K562 (cell line): ENCODE data around the gene ZNF189. TPM values are rescaled to one million over a fixed set of nuclear protein-coding genes. Genes with fewer than 3 reads are reported as not detected.

Source experiments
- ATAC-seq: fragments of 200-7000 bp; cut with Tn5 transposase; 3 replicates; pipeline ENCODE4 v1.9.1; 2020; ENCODE audit warnings: moderate library complexity
- BruUV-seq: library from RNA; stranded (reverse); fragments of 400-500 nt; replicated peaks from 2 replicates; lab custom pipeline; 2021; lab: Mats Ljungman, UMichigan
- CTCF ChIA-PET: fragments of 300-600 bp; formaldehyde crosslinking; extraction: SDS; loops from one replicate; lab custom pipeline; 2021; ENCODE audit warnings: low intra/inter-chr PET ratio; lab: Yijun Ruan, JAX
- POLR2A ChIA-PET: fragments of 300-600, 350-650 bp; sonication (Branson Sonifier 250); formaldehyde crosslinking; extraction: SDS; loops from one replicate; lab custom pipeline; 2021; ENCODE audit warnings: antibody characterized with exemption, inconsistent platforms; lab: Yijun Ruan, JAX
- DNase-seq, 4 experiments: peaks; one replicate each; pipeline versions ENCODE4 v3.0.0 to v3.0.0-alpha.2; 2011 to 2018; ENCODE audit warnings: low spot score in 3 of 4, mixed read lengths in 3 of 4; ENCODE audit errors: extremely low read depth in 1 of 4
- FAIRE-seq: peaks from 2 replicates; lab custom pipeline; 2011; peaks lifted over from hg19 to GRCh38; lab: Jason Lieb, UNC
- H2AFZ ChIP-seq: 2 replicates; pipeline ENCODE4 v1.6.0; 2011; ENCODE audit warnings: low read depth, low read length, control low read depth, inconsistent platforms
- H3K27ac ChIP-seq: fragments of 200-600 bp; 3 replicates; pipeline ENCODE4 v1.8.0; 2011; ENCODE audit warnings: low read depth, mild to moderate bottlenecking, control low read depth, inconsistent platforms, low read length, moderate library complexity, mixed read lengths; ENCODE audit errors: extremely low read depth
- H3K27me3 ChIP-seq, 2 experiments: fragments of 300-600 bp in 1 of 2; 2 replicates in 1 of 2; 3 replicates in 1 of 2; pipeline versions ENCODE4 v1.6.0 to v1.8.0; 2011; ENCODE audit warnings: inconsistent platforms in 2 of 2, low read length in 2 of 2, mild to moderate bottlenecking in 1 of 2, mixed read lengths in 1 of 2, moderate library complexity in 1 of 2; ENCODE audit not compliant: control insufficient read depth in 2 of 2, insufficient read depth in 2 of 2
- H3K36me3 ChIP-seq: fragments of 300-600 bp; 3 replicates; pipeline ENCODE4 v1.8.0; 2011; ENCODE audit warnings: mild to moderate bottlenecking, low read length, inconsistent platforms; ENCODE audit not compliant: control insufficient read depth, insufficient read depth
- H3K4me1 ChIP-seq, 2 experiments: fragments of 200-600 bp in 1 of 2; replicated peaks in 1 of 2; 2 replicates in 1 of 2; 3 replicates in 1 of 2; pipeline versions ENCODE4 v1.5.1 to v1.8.0; 2011; ENCODE audit warnings: inconsistent platforms in 2 of 2, low read length in 2 of 2, mild to moderate bottlenecking in 1 of 2, mixed read lengths in 1 of 2, moderate library complexity in 1 of 2; ENCODE audit not compliant: control insufficient read depth in 2 of 2, insufficient read depth in 2 of 2
- H3K4me2 ChIP-seq: 2 replicates; pipeline ENCODE4 v1.6.1; 2011; ENCODE audit warnings: low read length, control low read depth, inconsistent platforms, mixed read lengths; ENCODE audit not compliant: insufficient read depth
- H3K4me3 ChIP-seq: fragments of 200-600 bp; sonication (generic), shearing (Covaris generic); 2 replicates; pipeline ENCODE4 v1.5.1; 2016; ENCODE audit warnings: control low read depth, inconsistent platforms
- H3K79me2 ChIP-seq: fragments of 200-600 bp; 3 replicates; pipeline ENCODE4 v1.8.0; 2011; ENCODE audit warnings: low read length, inconsistent platforms; ENCODE audit not compliant: control insufficient read depth, insufficient read depth
- H3K9ac ChIP-seq, 2 experiments: 2 replicates each; pipeline versions ENCODE4 v1.6.0 to v1.6.1; 2011; ENCODE audit warnings: low read depth in 2 of 2, low read length in 2 of 2, control low read depth in 1 of 2, inconsistent platforms in 1 of 2, mild to moderate bottlenecking in 1 of 2, mixed read lengths in 1 of 2; ENCODE audit not compliant: insufficient read depth in 1 of 2
- H3K9me1 ChIP-seq: one replicate; pipeline ENCODE4 v1.6.0; 2011; ENCODE audit warnings: inconsistent platforms, mild to moderate bottlenecking, low read length, moderate library complexity; ENCODE audit not compliant: control insufficient read depth, insufficient read depth
- H3K9me3 ChIP-seq: replicated peaks from 2 replicates; pipeline ENCODE4 v1.5.1; 2011; ENCODE audit warnings: low read depth, low read length, inconsistent platforms; ENCODE audit not compliant: control insufficient read depth, insufficient read depth
- H4K20me1 ChIP-seq: replicated peaks from 2 replicates; pipeline ENCODE4 v1.6.1; 2011; ENCODE audit warnings: low read length, inconsistent platforms, mixed read lengths; ENCODE audit not compliant: control insufficient read depth, insufficient read depth
- E4F1 ChIP-seq: fragments of 250-450 bp; sonication (Bioruptor Pico); IDR thresholded peaks from 2 replicates; pipeline ENCODE4 v1.5.0; 2021; ENCODE audit warnings: mild to moderate bottlenecking, borderline replicate concordance
- ETV6 ChIP-seq, 3 experiments: fragments of 150-350 bp in 1 of 3; sonication (generic) in 1 of 3; formaldehyde crosslinking in 1 of 3; IDR thresholded peaks; 2 replicates each; pipeline versions ENCODE4 v1.6.1 to v1.8.0; 2014 to 2022; ENCODE audit warnings: borderline replicate concordance in 2 of 3, low read depth in 2 of 3, antibody characterized with exemption in 1 of 3, low read length in 1 of 3, mild to moderate bottlenecking in 1 of 3, missing genetic modification reagents in 1 of 3
- FOXJ3 ChIP-seq: sonication (generic); formaldehyde crosslinking; IDR thresholded peaks from 2 replicates; pipeline ENCODE4 v1.4.0; 2020; ENCODE audit warnings: mild to moderate bottlenecking, missing genetic modification reagents
- KAT8 ChIP-seq: fragments of 450-650 bp; IDR thresholded peaks from 2 replicates; pipeline ENCODE4 v1.6.1; 2016; ENCODE audit warnings: low read depth, mild to moderate bottlenecking
- NCOR1 ChIP-seq: fragments of 450-650 bp; IDR thresholded peaks from 2 replicates; pipeline ENCODE4 v1.6.1; 2016; ENCODE audit warnings: mild to moderate bottlenecking, moderate library complexity
- SMAD1 ChIP-seq: fragments of 150-350 bp; IDR thresholded peaks from 2 replicates; pipeline ENCODE4 v1.6.1; 2014; ENCODE audit warnings: low read length, low read depth; ENCODE audit not compliant: partially characterized antibody
- VEZF1 ChIP-seq: fragments of 200-800 bp; sonication (Bioruptor generic); IDR thresholded peaks from 2 replicates; pipeline ENCODE4 v1.6.1; 2017; ENCODE audit warnings: missing genetic modification characterization, missing compliant biosample characterization
- ZBED1 ChIP-seq: IDR thresholded peaks from 2 replicates; pipeline ENCODE4 v1.6.1; 2014
- ZBTB49 ChIP-seq: sonication (generic); formaldehyde crosslinking; IDR thresholded peaks from 2 replicates; pipeline ENCODE4 v1.8.0; 2022; ENCODE audit warnings: missing genetic modification reagents, mild to moderate bottlenecking, borderline replicate concordance
- ZNF75A ChIP-seq: fragments of 450-650 bp; formaldehyde crosslinking; IDR thresholded peaks from 2 replicates; pipeline ENCODE4 v1.4.0; 2020; ENCODE audit warnings: mild to moderate bottlenecking
- WGBS: fragments of 100-300 bp; shearing (Covaris generic); methylation state at CpG from one replicate; pipeline ENCODE4 v1.1.6; 2016; ENCODE audit warnings: low coverage, mixed read lengths; ENCODE audit not compliant: insufficient coverage; ENCODE audit errors: missing lambda C conversion rate; 5-methylcytosine and 5-hydroxymethylcytosine counted together
- in situ Hi-C: fragments of 300-500 bp; cut with MboI; formaldehyde crosslinking; loops from 4 replicates; pipeline ENCODE4 v1.15.0; 2018; ENCODE audit warnings: inconsistent platforms, mixed read lengths
- intact Hi-C: fragments of 100-400 bp; cut with micrococcal nuclease; formaldehyde crosslinking; loops from 2 replicates; pipeline ENCODE4 v1.14.2; 2022
- polyA plus RNA-seq, 8 experiments: library from polyadenylated mRNA; depleted of rRNA in 4 of 8; stranded (reverse) in 5 of 8; unstranded in 3 of 8; fragments of >200 nt; fragmentation: Nextera tagmentation in 2 of 8; fragmentation: Illumina TruSeq in 1 of 8; extraction: Ambion mirVana in 2 of 8; extraction: Trizol in 1 of 8; gene quantifications; 2 replicates each; pipeline versions ENCODE4 v1.2.1 to v1.2.3, GENCODE V29; 2011 to 2014; ENCODE audit warnings: inconsistent platforms in 1 of 8, missing spikeins in 1 of 8
- total RNA-seq, 7 experiments: library from RNA; depleted of rRNA in 6 of 7; stranded (reverse); fragments of >200 nt in 6 of 7; fragmentation: Illumina TruSeq in 2 of 7; extraction: Trizol in 2 of 7; gene quantifications; 2 replicates each; pipeline versions ENCODE4 v1.2.1 to v1.2.3, GENCODE V29; 2011 to 2021; ENCODE audit warnings: low replicate concordance in 1 of 7
- TF ChIP-seq, protein P1 (sequence below): IDR thresholded peaks from 2 replicates; pipeline ENCODE4 v1.6.1; 2011; ENCODE audit warnings: borderline replicate concordance, low read depth, mild to moderate bottlenecking, moderate library complexity, low read length; ENCODE audit not compliant: insufficient read depth, poor library complexity, severe bottlenecking

The ZNF189 gene
- total and polyA plus RNA-seq, 9 of the 15 experiments (the other 6 are each of a cell fraction or from before 2014, with no cell fraction given) = 2.4 to 15.3 (median 6.4) TPM

DNA sequence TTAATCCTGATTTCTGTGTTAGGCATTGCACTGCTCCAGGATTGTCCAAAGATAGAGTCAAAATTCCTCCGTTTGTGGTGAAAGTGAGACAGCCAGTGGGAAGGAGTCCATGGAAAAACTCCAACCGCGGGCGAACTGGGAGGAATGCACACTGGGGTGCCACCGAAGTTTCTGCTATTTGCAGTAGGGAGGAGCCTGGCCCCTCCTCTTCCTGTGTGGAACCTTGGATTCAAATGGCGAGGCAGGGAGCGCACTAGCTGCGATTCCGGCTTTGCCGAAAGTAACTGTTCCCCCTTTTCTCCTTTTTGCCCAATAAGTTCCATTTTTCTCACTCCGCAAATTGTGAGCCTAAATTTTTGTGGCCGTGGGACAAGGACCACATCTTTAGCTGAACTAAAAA lies 23.1 kb upstream of the ZNF189 start (continued):
- TF ChIP-seq, protein P1, sequence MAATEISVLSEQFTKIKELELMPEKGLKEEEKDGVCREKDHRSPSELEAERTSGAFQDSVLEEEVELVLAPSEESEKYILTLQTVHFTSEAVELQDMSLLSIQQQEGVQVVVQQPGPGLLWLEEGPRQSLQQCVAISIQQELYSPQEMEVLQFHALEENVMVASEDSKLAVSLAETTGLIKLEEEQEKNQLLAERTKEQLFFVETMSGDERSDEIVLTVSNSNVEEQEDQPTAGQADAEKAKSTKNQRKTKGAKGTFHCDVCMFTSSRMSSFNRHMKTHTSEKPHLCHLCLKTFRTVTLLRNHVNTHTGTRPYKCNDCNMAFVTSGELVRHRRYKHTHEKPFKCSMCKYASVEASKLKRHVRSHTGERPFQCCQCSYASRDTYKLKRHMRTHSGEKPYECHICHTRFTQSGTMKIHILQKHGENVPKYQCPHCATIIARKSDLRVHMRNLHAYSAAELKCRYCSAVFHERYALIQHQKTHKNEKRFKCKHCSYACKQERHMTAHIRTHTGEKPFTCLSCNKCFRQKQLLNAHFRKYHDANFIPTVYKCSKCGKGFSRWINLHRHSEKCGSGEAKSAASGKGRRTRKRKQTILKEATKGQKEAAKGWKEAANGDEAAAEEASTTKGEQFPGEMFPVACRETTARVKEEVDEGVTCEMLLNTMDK = no peak
- TF ChIP-seq FOXJ3 (CRISPR knock-in tag) = no peak
- no peak for TF ChIP-seq VEZF1 (CRISPR knock-in tag)
- TF ChIP-seq KAT8 = no peak
- no peak for TF ChIP-seq ZBED1
- TF ChIP-seq NCOR1 = no peak

DNA sequence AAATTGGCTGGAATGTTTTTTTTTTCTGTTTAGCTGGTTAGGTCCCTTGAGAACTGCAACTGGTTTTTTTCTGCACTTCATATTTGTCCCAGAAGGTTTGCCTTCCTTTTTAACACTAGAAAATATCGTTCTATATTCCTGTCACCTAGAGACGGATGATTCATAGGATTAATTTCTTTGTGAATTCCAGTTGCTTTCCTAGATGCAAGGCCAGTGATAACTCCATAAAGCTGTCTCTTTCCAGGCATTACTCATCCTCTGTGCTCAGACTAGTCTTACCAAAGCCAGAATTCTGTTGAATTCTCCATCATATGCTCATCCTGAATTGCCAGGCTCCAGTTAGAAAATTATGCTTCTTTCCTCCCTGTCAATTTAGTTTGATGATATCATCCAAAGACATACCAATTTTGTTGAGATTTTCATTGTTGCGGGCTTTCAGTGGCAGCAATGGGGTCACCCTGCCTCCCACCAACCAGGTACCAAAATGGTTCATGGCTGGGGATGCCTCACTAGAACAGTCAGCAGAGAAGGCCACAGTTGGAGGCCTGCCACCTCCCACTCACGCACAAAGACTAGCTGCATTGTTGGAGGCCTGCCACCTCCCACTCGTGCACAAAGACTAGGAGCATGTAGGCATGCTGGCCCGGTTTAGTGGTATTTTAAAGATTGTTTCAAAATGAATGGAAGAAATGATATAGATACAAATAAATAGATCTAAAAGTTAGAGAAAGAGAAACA lies 22.4 kb upstream of the ZNF189 start:
- H3K27ac ChIP-seq = no peak overlapping the region
- FAIRE-seq (no peak), ATAC-seq (no peak), DNase-seq (no peak)
- no peaks in the 10 kb centered on the region for H3K9me3 ChIP-seq
- no peaks in the 10 kb centered on the region for H3K27me3 ChIP-seq
- H3K4me3 ChIP-seq = no peak overlapping the region
- no peak overlapping the region for H2AFZ ChIP-seq
- in situ Hi-C loops = no loop called here
- H3K9ac ChIP-seq = no peak overlapping the region
- H4K20me1 ChIP-seq = no peaks in the 10 kb centered on the region
- ChIA-PET POLR2A (interaction anchor here (0.9 kb wide), 1 partner anchor 14 kb away, joined by 3 read pairs; no protein-coding TSS in a partner anchor), CTCF (no interaction called here)
- no TSS peak for BruUV-seq
- no peaks in the 10 kb centered on the region for H3K9me1 ChIP-seq
- WGBS = 59% methylated on average over 6 of the region's 6 CpGs
- H3K4me2 ChIP-seq = no peak overlapping the region
- H3K36me3 ChIP-seq = no peaks in the 10 kb centered on the region
- intact Hi-C loops = no loop called here
- H3K79me2 ChIP-seq = no peaks in the 10 kb centered on the region
- H3K4me1 ChIP-seq = peaks cover 3% of the 10 kb centered on the region in 2 experiments; a peak in 3 of 5 replicates
- TF ChIP-seq ETV6 (IDR thresholded peaks at IDR 0.05; ENCODE audit: borderline replicate concordance in 1 of 2, low read depth in 2 of 2, low read length in 1 of 2) (no peak), ETV6 (CRISPR knock-in tag; IDR thresholded peaks at IDR 0.05; ENCODE audit: borderline replicate concordance) (no peak), ZBTB49 (CRISPR knock-in tag) (no peak), E4F1 (CRISPR knock-in tag) (no peak), SMAD1 (no peak), ZNF75A (no peak)
